HG02884 (cell line): ENCODE results near the gene FDX2.

Experiments used
- ATAC-seq: cut with Tn5 transposase; IDR thresholded peaks from one replicate; pipeline ENCODE4 v1.9.1; 2021; ENCODE audit warnings: mild to moderate bottlenecking, moderate library complexity; ENCODE audit not compliant: unreplicated experiment

Gene FDX2

DNA sequence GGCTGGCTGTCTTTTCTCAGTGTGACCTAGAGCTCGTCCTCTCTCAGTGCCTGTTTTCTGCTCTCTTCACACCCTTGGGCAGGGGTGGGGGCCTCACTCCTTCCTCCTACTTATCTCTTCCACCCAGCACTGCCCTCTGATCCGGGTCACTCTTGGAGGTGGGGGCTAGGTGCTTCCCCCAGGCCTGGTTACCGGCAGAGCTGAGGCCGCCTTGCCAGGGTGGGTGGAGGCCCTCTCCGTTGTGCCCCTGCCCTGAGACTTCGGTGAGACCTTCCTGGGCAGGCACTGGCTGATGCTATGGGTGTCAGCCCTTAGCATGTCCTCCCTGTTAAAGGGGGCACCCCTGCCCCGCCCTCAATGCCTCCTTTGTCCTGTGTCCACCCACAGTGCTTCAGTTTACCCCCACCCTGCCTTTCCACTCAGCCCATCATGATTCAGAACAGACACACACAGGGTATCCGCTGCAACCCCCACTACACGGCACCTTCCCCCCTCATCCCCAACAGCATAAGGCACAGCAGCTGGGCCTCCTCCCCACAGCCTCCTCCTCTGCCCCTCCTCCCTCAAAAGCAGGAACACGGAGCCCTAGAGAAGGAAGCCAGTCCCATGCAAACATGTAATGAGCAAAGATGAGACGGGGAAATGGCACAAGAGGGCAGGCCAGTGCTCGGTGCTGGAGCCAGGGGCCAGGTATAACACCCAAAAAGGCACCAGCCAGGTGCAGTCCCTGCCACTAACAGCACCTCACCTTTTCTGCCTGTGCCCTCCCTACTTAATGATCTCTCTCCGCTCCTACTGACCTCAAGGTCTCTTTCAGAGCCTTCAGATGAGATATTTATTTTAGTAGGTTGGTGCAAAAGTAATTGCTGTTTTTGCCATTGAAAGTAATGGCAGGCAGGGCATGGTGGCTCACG, 16.0 kb downstream of the FDX2 start:
- ATAC-seq = no peak

GRCh38 chr19:10295847-10296591, 19.8 kb downstream of the FDX2 start:
- no peak for ATAC-seq

DNA sequence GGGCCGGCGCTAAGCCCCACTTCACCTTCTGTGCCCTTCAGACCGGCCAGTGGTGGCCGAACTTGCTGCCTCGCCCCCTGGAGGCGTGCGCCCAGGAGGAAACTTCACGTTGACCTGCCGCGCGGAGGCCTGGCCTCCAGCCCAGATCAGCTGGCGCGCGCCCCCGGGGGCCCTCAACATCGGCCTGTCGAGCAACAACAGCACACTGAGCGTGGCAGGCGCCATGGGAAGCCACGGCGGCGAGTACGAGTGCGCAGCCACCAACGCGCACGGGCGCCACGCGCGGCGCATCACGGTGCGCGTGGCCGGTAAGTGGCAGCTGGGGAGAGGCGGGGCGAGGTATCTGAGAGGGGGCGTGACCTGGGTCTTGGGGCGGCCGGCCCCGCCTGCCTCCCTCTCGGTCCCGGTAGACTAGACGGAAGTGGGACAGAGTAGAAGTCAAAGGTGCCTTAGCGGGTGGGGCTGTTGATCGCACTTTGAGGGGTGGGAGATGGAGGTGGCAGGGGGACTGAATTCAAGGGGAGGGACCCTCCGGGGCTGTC, 20.4 kb downstream of the FDX2 start:
- no peak for ATAC-seq

DNA sequence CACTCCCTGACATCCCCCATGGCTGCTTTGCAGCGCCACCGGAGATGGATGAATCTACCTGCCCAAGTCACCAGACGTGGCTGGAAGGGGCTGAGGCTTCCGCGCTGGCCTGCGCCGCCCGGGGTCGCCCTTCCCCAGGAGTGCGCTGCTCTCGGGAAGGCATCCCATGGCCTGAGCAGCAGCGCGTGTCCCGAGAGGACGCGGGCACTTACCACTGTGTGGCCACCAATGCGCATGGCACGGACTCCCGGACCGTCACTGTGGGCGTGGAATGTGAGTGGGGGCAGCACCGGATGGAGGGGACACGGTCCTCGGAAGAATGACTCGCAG, 21.5 kb downstream of the FDX2 start:
- no peak for ATAC-seq

GRCh38 chr19:10293637-10294367, 22.0 kb downstream of the FDX2 start:
- no peak for ATAC-seq

DNA sequence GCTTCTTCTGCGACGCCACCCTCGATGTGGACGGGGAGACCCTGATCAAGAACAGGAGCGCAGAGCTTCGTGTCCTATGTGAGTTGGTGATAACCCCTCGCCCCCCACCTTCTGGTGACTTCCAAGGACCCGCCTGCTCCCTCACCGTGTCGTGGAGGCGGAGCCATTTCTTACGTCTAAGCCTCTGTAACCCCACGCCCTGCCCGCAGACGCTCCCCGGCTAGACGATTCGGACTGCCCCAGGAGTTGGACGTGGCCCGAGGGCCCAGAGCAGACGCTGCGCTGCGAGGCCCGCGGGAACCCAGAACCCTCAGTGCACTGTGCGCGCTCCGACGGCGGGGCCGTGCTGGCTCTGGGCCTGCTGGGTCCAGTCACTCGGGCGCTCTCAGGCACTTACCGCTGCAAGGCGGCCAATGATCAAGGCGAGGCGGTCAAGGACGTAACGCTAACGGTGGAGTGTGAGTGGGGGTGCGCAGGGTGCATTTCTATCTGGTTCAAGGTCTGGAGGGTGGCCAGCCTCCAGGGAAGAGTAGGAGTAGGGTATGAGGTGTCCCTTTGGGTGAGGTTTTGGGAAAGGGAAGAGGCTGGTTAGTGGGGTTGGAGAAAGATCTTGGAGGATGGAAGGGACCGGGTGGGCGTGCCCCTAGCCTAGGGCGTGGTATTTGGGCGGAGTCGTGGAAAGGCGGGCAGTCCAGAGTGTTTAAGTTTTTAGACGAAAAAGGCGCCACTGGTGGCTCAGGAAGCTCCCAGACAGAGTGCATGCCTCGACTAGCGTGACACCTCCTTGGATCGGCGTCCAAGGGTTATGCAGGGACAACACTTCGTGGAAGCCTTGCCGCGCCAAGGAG, 22.8 kb downstream of the FDX2 start:
- no peak for ATAC-seq

DNA sequence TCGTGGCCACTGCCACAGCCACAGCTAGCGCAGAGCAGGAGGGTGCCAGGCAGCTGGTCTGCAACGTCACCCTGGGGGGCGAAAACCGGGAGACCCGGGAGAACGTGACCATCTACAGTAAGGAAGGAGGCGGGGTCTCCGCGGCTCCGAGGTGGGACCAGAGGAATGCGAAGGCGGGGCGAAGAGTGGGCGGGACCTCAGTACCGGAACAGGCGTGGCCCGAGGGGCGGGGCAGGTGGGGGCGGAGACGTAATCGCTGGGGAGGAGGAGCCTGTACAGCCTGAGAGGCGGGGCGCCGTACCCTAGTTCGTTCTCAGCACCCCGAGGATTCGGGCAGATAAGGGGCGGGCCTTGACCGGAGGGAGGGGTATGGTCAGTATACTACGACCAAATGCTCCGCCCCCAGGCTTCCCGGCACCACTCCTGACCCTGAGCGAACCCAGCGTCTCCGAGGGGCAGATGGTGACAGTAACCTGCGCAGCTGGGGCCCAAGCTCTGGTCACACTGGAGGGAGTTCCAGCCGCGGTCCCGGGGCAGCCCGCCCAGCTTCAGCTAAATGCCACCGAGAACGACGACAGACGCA, 23.5 kb downstream of the FDX2 start:
- no peak for ATAC-seq

DNA sequence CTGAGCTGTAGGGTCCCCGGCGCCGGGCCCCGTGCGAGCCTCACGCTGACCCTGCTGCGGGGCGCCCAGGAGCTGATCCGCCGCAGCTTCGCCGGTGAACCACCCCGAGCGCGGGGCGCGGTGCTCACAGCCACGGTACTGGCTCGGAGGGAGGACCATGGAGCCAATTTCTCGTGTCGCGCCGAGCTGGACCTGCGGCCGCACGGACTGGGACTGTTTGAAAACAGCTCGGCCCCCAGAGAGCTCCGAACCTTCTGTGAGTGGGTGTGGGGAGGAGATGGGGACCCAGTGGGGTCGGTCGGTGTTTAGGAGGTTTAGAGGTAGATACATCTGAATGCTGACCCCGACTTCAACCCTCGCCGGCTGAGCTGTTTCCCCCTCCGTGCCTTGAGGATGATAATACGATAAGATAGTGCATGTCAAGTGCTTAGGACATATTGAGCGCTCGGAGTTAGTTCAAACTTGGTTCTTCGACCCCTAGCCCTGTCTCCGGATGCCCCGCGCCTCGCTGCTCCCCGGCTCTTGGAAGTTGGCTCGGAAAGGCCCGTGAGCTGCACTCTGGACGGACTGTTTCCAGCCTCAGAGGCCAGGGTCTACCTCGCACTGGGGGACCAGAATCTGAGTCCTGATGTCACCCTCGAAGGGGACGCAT, 24.1 kb downstream of the FDX2 start:
- no peak for ATAC-seq

DNA sequence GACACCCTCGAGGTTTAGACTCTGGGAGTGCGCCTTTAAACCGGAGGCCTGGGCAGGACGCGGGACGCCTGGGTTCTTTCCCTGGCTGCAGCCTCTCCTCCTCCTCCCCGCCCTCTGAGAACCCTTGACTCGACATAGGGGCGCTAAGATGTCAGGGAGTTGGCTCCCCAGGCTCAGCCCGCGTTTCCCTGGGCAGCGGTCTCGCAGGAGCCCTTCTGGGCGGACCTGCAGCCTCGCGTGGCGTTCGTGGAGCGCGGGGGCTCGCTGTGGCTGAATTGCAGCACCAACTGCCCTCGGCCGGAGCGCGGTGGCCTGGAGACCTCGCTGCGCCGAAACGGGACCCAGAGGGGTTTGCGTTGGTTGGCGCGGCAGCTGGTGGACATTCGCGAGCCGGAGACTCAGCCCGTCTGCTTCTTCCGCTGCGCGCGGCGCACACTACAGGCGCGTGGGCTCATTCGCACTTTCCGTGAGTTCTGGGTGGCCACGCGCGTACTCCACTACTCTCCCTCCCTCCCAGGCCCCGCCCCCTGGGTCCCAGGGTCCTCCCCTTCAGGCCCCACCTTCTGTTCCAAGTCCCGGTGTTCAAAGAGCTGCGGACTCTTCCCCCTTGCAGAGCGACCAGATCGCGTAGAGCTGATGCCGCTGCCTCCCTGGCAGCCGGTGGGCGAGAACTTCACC, 24.8 kb downstream of the FDX2 start:
- no peak for ATAC-seq

GRCh38 chr19:10290357-10290875, 25.4 kb downstream of the FDX2 start:
- no peak for ATAC-seq

DNA sequence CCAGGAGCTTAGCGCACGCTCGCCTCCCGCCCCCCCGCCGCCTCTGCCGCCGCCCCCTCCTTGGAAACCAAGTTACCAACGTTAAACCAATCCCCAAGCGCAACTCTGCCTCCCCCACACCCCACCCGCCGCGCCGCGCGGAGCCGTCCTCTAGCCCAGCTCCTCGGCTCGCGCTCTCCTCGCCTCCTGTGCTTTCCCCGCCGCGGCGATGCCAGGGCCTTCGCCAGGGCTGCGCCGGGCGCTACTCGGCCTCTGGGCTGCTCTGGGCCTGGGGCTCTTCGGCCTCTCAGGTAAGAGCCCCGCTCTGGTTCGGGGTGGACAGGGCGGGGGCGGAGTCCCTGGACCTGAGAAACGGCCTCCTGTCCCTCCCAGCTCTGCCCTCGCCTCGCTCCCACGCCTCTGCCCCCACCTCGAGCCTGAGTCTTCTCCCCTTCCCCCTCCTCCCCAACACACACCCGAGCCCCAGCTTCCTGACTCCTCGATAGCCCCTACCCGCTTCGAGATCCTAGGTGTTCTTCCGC, 25.9 kb downstream of the FDX2 start, which contains the start of gene ICAM5:
ICAM5 (plus strand) TSS at position 117 of the 521 bp plus-strand sequence; CDS start at position 209, 92 bp downstream.
- no peak for ATAC-seq

DNA sequence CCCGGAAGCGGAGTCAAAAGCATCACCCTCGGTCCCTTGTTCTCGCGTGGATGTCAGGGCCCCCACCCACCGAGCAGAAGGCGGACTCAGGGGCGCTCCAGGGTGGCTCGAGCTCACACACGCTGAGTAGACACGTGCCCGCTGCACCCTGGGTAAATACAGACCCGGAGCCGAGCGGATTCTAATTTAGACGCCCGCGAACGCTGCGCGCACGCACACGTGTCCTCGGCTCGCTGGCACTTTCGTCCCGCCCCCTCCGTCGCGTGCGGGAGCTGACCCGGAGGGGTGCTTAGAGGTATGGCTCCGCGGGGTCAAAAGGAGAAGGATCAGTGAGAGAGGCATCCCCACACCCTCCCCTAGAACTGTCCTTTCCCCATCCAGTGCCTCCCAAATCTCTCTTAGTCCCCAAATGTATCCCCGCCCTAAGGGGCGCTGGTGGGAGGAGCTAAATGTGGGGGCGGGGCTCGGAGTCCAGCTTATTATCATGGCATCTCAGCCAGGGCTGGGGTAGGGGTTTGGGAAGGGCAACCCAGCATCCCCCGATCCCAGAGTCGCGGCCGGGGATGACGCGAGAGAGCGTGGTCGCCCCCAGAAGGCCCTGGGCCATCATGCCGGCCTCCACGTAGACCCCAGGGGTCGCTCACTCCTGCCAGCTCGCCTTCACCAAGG, 26.5 kb downstream of the FDX2 start:
- ATAC-seq = no peak

DNA sequence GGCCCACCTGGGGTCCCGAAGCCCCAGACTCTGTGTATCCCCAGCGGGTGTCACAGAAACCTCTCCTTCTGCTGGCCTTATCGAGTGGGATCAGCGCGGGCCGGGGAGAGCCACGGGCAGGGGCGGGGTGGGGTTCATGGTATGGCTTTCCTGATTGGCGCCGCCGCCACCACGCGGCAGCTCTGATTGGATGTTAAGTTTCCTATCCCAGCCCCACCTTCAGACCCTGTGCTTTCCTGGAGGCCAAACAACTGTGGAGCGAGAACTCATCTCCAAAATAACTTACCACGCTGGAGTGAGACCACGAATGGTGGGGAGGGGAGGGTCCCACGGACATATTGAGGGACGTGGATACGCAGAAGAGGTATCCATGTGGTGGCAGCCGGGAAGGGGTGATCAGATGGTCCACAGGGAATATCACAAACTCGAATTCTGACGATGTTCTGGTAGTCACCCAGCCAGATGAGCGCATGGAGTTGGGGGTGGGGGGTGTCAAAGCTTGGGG, 27.1 kb downstream of the FDX2 start:
- no peak for ATAC-seq

GRCh38 chr19:10286803-10287737, 28.7 kb downstream of the FDX2 start, which contains the start of gene ICAM4:
TSS of gene ICAM4 (plus strand) at chr19:10286955. CDS start at chr19:10287013, 58 bp downstream.
- no peak for ATAC-seq

GRCh38 chr19:10285393-10285792, 30.4 kb downstream of the FDX2 start:
- no peak for ATAC-seq

- ATAC-seq = no peak
Observed at GRCh38 chr19:10284960-10285278, 30.9 kb downstream of the FDX2 start.
